GM12878 (cell line): ENCODE data around the gene IRF4. TPM values are rescaled to one million over a fixed set of nuclear protein-coding genes. Genes with fewer than 3 reads are reported as not detected.
A peak's percentile ranks its signal among the peaks of the same experiment; 100 is the strongest.

Experiments used
- ATAC-seq: fragments of 200-7000 bp; cut with Tn5 transposase; 3 replicates; pipeline ENCODE4 v1.9.1; 2020; ENCODE audit warnings: mild to moderate bottlenecking, moderate library complexity
- BruUV-seq: library from RNA; stranded (reverse); fragments of 400-500 nt; replicated peaks from 2 replicates; lab custom pipeline; 2021; lab: Mats Ljungman, UMichigan
- CTCF ChIA-PET: fragments of 300-600 bp; sonication (Branson Sonifier 250); formaldehyde crosslinking; extraction: SDS; loops from one replicate; lab custom pipeline; 2021; ENCODE audit warnings: inconsistent platforms; lab: Yijun Ruan, JAX
- POLR2A ChIA-PET: fragments of 350-600 bp; formaldehyde crosslinking; extraction: SDS; loops from one replicate; lab custom pipeline; 2021; ENCODE audit warnings: inconsistent platforms; lab: Charles Lee
- RAD21 ChIA-PET: fragments of 300-600 bp; sonication (Branson Sonifier 250); formaldehyde crosslinking; loops from one replicate; lab custom pipeline; 2023; ENCODE audit warnings: antibody characterized with exemption; ENCODE audit not compliant: unreplicated experiment; lab: Charles Lee
- SMC1A ChIA-PET: fragments of 300-600 bp; sonication (Branson Sonifier 250); formaldehyde crosslinking; loops from one replicate; lab custom pipeline; 2023; ENCODE audit not compliant: unreplicated experiment, uncharacterized antibody; lab: Charles Lee
- DNase-seq: peaks from one replicate; pipeline ENCODE4 v3.0.0-alpha.2; 2011; ENCODE audit warnings: low read depth, low spot score
- FAIRE-seq: peaks from 3 replicates; lab custom pipeline; 2011; peaks lifted over from hg19 to GRCh38; lab: Jason Lieb, UNC
- H2AFZ ChIP-seq: 2 replicates; pipeline ENCODE4 v1.6.0; 2011; ENCODE audit warnings: low read depth, low read length, control low read depth; ENCODE audit not compliant: control insufficient read depth
- H3K27ac ChIP-seq: 2 replicates; pipeline ENCODE4 v1.5.1; 2011; ENCODE audit warnings: control low read depth; ENCODE audit not compliant: control insufficient read depth, insufficient read depth
- H3K27me3 ChIP-seq, 2 experiments: replicated peaks in 1 of 2; 2 replicates each; pipeline versions ENCODE4 v1.6.0 to v1.6.1; 2011; ENCODE audit warnings: low read length in 1 of 2; ENCODE audit not compliant: control insufficient read depth in 2 of 2, insufficient read depth in 2 of 2
- H3K36me3 ChIP-seq, 2 experiments: 2 replicates each; pipeline ENCODE4 v1.5.1; 2011; ENCODE audit warnings: low read length in 1 of 2; ENCODE audit not compliant: control insufficient read depth in 2 of 2, insufficient read depth in 2 of 2
- H3K4me1 ChIP-seq: 2 replicates; pipeline ENCODE4 v1.6.1; 2011; ENCODE audit warnings: mild to moderate bottlenecking, low read length, moderate library complexity, mixed read lengths; ENCODE audit not compliant: control insufficient read depth, insufficient read depth
- H3K4me2 ChIP-seq: 2 replicates; pipeline ENCODE4 v1.6.0; 2011; ENCODE audit warnings: control low read depth; ENCODE audit not compliant: control insufficient read depth, insufficient read depth
- H3K4me3 ChIP-seq: fragments of 200-600 bp; sonication (generic); 2 replicates; pipeline ENCODE4 v1.5.1; 2016
- H3K79me2 ChIP-seq: 2 replicates; pipeline ENCODE4 v1.6.0; 2011; ENCODE audit warnings: low read length; ENCODE audit not compliant: control insufficient read depth, insufficient read depth
- H3K9ac ChIP-seq: 2 replicates; pipeline ENCODE4 v1.8.0; 2011; ENCODE audit warnings: low read length, control low read depth, mixed read lengths; ENCODE audit not compliant: control insufficient read depth, insufficient read depth
- H3K9me3 ChIP-seq: replicated peaks from 3 replicates; pipeline ENCODE4 v1.5.1; 2011; ENCODE audit warnings: mild to moderate bottlenecking, low read length; ENCODE audit not compliant: control insufficient read depth, insufficient read depth
- H4K20me1 ChIP-seq: 2 replicates; pipeline ENCODE4 v1.6.0; 2011; ENCODE audit not compliant: control insufficient read depth, insufficient read depth
- BCLAF1 ChIP-seq: fragments of 450-650 bp; IDR thresholded peaks from 2 replicates; pipeline ENCODE4 v1.6.1; 2017; ENCODE audit warnings: antibody characterized with exemption, mild to moderate bottlenecking, moderate library complexity
- BRCA1 ChIP-seq: IDR thresholded peaks from 2 replicates; pipeline ENCODE4 v1.6.1; 2011; ENCODE audit warnings: low read depth, low read length, improper control_type of control experiment
- CBFB ChIP-seq: IDR thresholded peaks from 2 replicates; pipeline ENCODE4 v1.6.1; 2016; ENCODE audit warnings: antibody characterized with exemption, low read depth
- CEBPZ ChIP-seq: fragments of 150-350 bp; IDR thresholded peaks from 2 replicates; pipeline ENCODE4 v1.6.1; 2016; ENCODE audit warnings: low read depth, low read length
- IKZF1 ChIP-seq: fragments of 450-650 bp; conservative IDR thresholded peaks from 2 replicates; pipeline ENCODE4 v1.6.1; 2017; ENCODE audit warnings: antibody characterized with exemption, mild to moderate bottlenecking
- PML ChIP-seq: IDR thresholded peaks from 2 replicates; pipeline ENCODE4 v1.6.1; 2012; ENCODE audit warnings: low read length, inconsistent platforms
- POLR2AphosphoS5 ChIP-seq: IDR thresholded peaks from 2 replicates; pipeline ENCODE4 v1.6.1; 2011; ENCODE audit warnings: mild to moderate bottlenecking, low read length, inconsistent platforms
- RCOR1 ChIP-seq: conservative IDR thresholded peaks from 2 replicates; pipeline ENCODE4 v1.6.1; 2012; ENCODE audit warnings: low read depth, low read length, improper control_type of control experiment
- RELB ChIP-seq: fragments of 450-650 bp; IDR thresholded peaks from 2 replicates; pipeline ENCODE4 v1.6.1; 2017; ENCODE audit warnings: low read depth, mild to moderate bottlenecking, moderate library complexity
- SUPT20H ChIP-seq: IDR thresholded peaks from 2 replicates; pipeline ENCODE4 v1.6.1; 2011; ENCODE audit warnings: low read depth, mild to moderate bottlenecking, low read length, moderate library complexity, borderline replicate concordance; ENCODE audit not compliant: control insufficient read depth
- USF2 ChIP-seq: IDR thresholded peaks from 2 replicates; pipeline ENCODE4 v1.6.1; 2011; ENCODE audit warnings: low read depth, low read length, improper control_type of control experiment, borderline replicate concordance
- ZBTB33 ChIP-seq: fragments of 450-650 bp; IDR thresholded peaks from 2 replicates; pipeline ENCODE4 v1.6.1; 2017; ENCODE audit warnings: mild to moderate bottlenecking
- WGBS: methylation state at CpG from one replicate; pipeline ENCODE4 v1.1.6; 2016; ENCODE audit warnings: low lambda C conversion rate; ENCODE audit not compliant: insufficient replicate concordance, insufficient coverage; ENCODE audit errors: missing lambda C conversion rate; 5-methylcytosine and 5-hydroxymethylcytosine counted together
- in situ Hi-C: fragments of 300-500 bp; cut with MboI; formaldehyde crosslinking; loops from 9 replicates; pipeline ENCODE4 v1.14.3; 2018; ENCODE audit warnings: mixed read lengths
- intact Hi-C: fragments of 100-400 bp; cut with micrococcal nuclease; formaldehyde crosslinking; loops from one replicate; pipeline ENCODE4 v1.14.2; 2022; ENCODE audit not compliant: unreplicated experiment
- polyA plus RNA-seq, 11 experiments: library from polyadenylated mRNA; depleted of rRNA in 4 of 11; unstranded in 6 of 11; stranded (reverse) in 5 of 11; fragments of >200 nt; fragmentation: Nextera tagmentation in 4 of 11; fragmentation: Illumina TruSeq in 1 of 11; extraction: Ambion mirVana in 4 of 11; extraction: Trizol in 1 of 11; gene quantifications; 1 replicate in 1 of 11; 2 replicates in 10 of 11; pipeline versions ENCODE4 v1.2.1 to v1.2.3, GENCODE V29; 2011 to 2016; ENCODE audit warnings: inconsistent platforms in 2 of 11, missing spikeins in 2 of 11, low read depth in 1 of 11
- total RNA-seq, 4 experiments: library from RNA; depleted of rRNA in 3 of 4; stranded (reverse); fragments of >200 nt in 3 of 4; fragmentation: Illumina TruSeq in 1 of 4; extraction: Trizol in 1 of 4; gene quantifications; 2 replicates each; pipeline versions ENCODE4 v1.2.1 to v1.2.3, GENCODE V29; 2013 to 2021

The IRF4 gene
- total and polyA plus RNA-seq, 10 of the 15 experiments (the other 5 are each of a cell fraction or from before 2014, with no cell fraction given) = 50.0 to 495 (median 257) TPM

GRCh38 chr6:398065-398464 is 6.5 kb downstream of the IRF4 start:
- WGBS = 91% methylated on average over 2 of the region's 2 CpGs
- H3K27ac ChIP-seq = peak overlapping the region; percentile 43
- peak overlapping the region; percentile 53; the same call in 1 of the 2 replicates for H3K9ac ChIP-seq
- RAD21 ChIA-PET = interaction anchor here (0.6 to 5.1 kb wide), 28 partner anchors 8 to 209 kb away, joined by 3 to 43 read pairs (median 6); partner anchors contain the start of gene DUSP22
- H2AFZ ChIP-seq = no peak overlapping the region
- H3K4me2 ChIP-seq = peak overlapping the region; percentile 76
- SMC1A ChIA-PET = interaction anchor here (0.6 to 13.5 kb wide), 35 partner anchors 8 to 209 kb away, joined by 3 to 185 read pairs (median 5); no protein-coding TSS in a partner anchor
- ATAC-seq (no peak), DNase-seq (no peak), FAIRE-seq (no peak)
- peaks cover 56 to 69% of the 10 kb centered on the region in 2 experiments for H3K36me3 ChIP-seq
- peaks cover 38% of the 10 kb centered on the region for H3K4me1 ChIP-seq
- CTCF ChIA-PET = interaction anchor here (0.8 to 5.1 kb wide), 19 partner anchors 8 to 209 kb away, joined by 3 to 33 read pairs (median 5); no protein-coding TSS in a partner anchor
- H3K9me3 ChIP-seq = no peaks in the 10 kb centered on the region
- H3K4me3 ChIP-seq = peak overlapping the region; percentile 62; the same call in 1 of the 2 replicates
- BruUV-seq = TSS peak; percentile 3
- peaks cover 95% of the 10 kb centered on the region for H3K79me2 ChIP-seq
- POLR2A ChIA-PET = interaction anchor here (0.8 to 1.8 kb wide), 18 partner anchors 10 to 182 kb away, joined by 3 to 8 read pairs (median 3); no protein-coding TSS in a partner anchor
- no peaks in the 10 kb centered on the region for H3K27me3 ChIP-seq
- H4K20me1 ChIP-seq = peaks cover 32% of the 10 kb centered on the region
- in situ Hi-C loops = loop anchor here (5.0 to 10.0 kb wide), 2 partner anchors 183 to 211 kb away; no protein-coding TSS in a partner anchor
- intact Hi-C loops = no loop called here
- TF ChIP-seq USF2 = no peak
- TF ChIP-seq SUPT20H = no peak
- TF ChIP-seq PML = 0 out of 2 replicates have a peak, but pooled peaks have one; percentile 35
- TF ChIP-seq RCOR1 = no peak
- no peak for TF ChIP-seq CEBPZ
- TF ChIP-seq IKZF1 = no peak
- TF ChIP-seq BCLAF1 = no peak
- TF ChIP-seq RELB = no peak
- no peak for TF ChIP-seq CBFB
- TF ChIP-seq POLR2AphosphoS5 = peak; percentile 78
- no peak for TF ChIP-seq ZBTB33
- TF ChIP-seq BRCA1 = no peak
